GM12878 (cell line): ENCODE data around the gene CTNS.

Experiments used
- CHD1 ChIP-seq: IDR thresholded peaks from 2 replicates; pipeline ENCODE4 v1.6.1; 2012; ENCODE audit warnings: low read depth, low read length, improper control_type of control experiment
- EP300 ChIP-seq, 2 experiments: fragments of 150-350 bp in 1 of 2; IDR thresholded peaks; 2 replicates each; pipeline ENCODE4 v1.6.1; 2011 to 2012; ENCODE audit warnings: low read depth in 2 of 2, low read length in 2 of 2, borderline replicate concordance in 1 of 2, improper control_type of control experiment in 1 of 2, inconsistent platforms in 1 of 2; ENCODE audit not compliant: control insufficient read depth in 1 of 2
- EZH2 ChIP-seq: IDR thresholded peaks from 2 replicates; pipeline ENCODE4 v1.6.1; 2012; ENCODE audit warnings: low read depth, mild to moderate bottlenecking, control low read depth, inconsistent platforms, low read length, borderline replicate concordance; ENCODE audit not compliant: control insufficient read depth
- FOXM1 ChIP-seq: IDR thresholded peaks from 2 replicates; pipeline ENCODE4 v1.6.1; 2012; ENCODE audit warnings: low read depth, mild to moderate bottlenecking, inconsistent platforms, low read length, moderate library complexity
- RAD21 ChIP-seq: IDR thresholded peaks from 2 replicates; pipeline ENCODE4 v1.6.1; 2011; ENCODE audit warnings: mild to moderate bottlenecking, low read depth, low read length, moderate library complexity; ENCODE audit not compliant: insufficient read depth

DNA sequence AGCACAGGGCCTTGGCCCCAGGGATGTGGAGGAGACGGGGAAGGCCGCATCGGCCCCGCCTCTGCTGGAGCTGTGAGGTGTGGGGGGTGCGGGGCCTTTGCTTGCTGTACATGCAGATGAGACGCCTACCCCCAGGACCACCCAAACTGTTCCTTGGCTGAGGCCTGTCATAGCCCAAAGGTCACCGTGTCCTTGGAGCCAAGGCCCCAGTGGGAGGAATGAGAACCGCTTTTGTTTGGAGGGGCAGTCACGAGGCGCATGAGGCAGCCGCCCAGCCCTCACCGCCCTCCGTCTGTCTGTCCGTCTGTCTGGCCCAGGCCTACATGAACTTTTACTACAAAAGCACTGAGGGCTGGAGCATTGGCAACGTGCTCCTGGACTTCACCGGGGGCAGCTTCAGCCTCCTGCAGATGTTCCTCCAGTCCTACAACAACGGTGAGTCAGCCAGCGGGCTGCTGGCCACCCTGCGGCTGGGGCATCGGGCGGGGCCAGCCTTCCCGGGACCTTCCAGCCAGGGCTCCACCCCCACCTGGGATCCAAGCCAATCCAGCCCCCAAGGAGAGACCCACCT is 23.1 kb downstream of the CTNS start:
- TF ChIP-seq FOXM1 (no peak), EZH2 (no peak), EP300 (IDR thresholded peaks at IDR 0.05; ENCODE audit: borderline replicate concordance in 1 of 2, control insufficient read depth in 1 of 2, low read depth in 2 of 2, low read length in 2 of 2) (no peak), CHD1 (no peak), RAD21 (no peak)
